ENCODE measurements around the gene TOR1B.
A peak's percentile ranks its signal among the peaks of the same experiment; 100 is the strongest.

TOR1B gene

GRCh38 chr9:129802833-129803675 lies at the start of gene TOR1B:
Gene TOR1B, plus strand, starts transcription at chr9:129803184. Its CDS starts 29 bp downstream, at chr9:129803213.
- DNase-seq (ENCODE audit: low read depth): peak; percentile 95
- TF ChIP-seq, protein P1, sequence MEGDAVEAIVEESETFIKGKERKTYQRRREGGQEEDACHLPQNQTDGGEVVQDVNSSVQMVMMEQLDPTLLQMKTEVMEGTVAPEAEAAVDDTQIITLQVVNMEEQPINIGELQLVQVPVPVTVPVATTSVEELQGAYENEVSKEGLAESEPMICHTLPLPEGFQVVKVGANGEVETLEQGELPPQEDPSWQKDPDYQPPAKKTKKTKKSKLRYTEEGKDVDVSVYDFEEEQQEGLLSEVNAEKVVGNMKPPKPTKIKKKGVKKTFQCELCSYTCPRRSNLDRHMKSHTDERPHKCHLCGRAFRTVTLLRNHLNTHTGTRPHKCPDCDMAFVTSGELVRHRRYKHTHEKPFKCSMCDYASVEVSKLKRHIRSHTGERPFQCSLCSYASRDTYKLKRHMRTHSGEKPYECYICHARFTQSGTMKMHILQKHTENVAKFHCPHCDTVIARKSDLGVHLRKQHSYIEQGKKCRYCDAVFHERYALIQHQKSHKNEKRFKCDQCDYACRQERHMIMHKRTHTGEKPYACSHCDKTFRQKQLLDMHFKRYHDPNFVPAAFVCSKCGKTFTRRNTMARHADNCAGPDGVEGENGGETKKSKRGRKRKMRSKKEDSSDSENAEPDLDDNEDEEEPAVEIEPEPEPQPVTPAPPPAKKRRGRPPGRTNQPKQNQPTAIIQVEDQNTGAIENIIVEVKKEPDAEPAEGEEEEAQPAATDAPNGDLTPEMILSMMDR (IDR thresholded peaks at IDR 0.05; ENCODE audit: low read depth, low read length): no peak
- TF ChIP-seq POLR2A (IDR thresholded peaks at IDR 0.05; ENCODE audit: extremely low read depth, insufficient read length): peak; percentile 78
- TF ChIP-seq MAX (IDR thresholded peaks at IDR 0.05; ENCODE audit: low read depth, low read length): no peak
- no peak for TF ChIP-seq MYC (IDR thresholded peaks at IDR 0.05; ENCODE audit: low read depth, low read length)
- peak within 1 kb of the TSS; percentile 61 for H3K4me3 ChIP-seq (ENCODE audit: low read depth, low read length)

GRCh38 chr9:129755151-129755550 lies 47.8 kb upstream of the TOR1B start:
- DNase-seq (ENCODE audit: low read depth): no peak
- TF ChIP-seq POLR2A (IDR thresholded peaks at IDR 0.05; ENCODE audit: extremely low read depth, insufficient read length) (no peak), MYC (IDR thresholded peaks at IDR 0.05; ENCODE audit: low read depth, low read length) (no peak), MAX (IDR thresholded peaks at IDR 0.05; ENCODE audit: low read depth, low read length) (no peak)
- TF ChIP-seq, protein P1 (IDR thresholded peaks at IDR 0.05; ENCODE audit: low read depth, low read length): no peak
- H3K4me3 ChIP-seq (ENCODE audit: low read depth, low read length): no peak overlapping the region

DNA sequence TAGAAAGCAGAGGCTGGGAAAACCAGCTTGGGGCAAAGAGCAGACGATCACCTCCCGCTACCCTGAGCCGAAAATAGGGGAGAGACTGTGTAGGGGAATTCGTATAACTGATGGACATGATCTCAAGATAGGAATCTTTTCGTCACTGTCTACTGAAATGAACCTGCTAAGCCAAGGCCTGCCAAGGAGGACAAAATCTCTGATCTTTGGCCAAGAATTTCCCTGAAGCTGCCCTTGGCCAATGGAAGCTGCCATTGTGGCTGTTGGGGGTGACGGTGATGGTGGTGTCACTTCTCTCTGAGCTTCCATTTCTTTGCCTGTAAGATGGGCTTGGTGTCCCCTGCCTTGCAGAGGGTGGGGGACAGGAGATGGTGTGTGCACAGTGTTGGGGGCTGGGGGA lies 46.8 kb upstream of the TOR1B start:
- no peak overlapping the region for H3K4me3 ChIP-seq (ENCODE audit: low read depth, low read length)
- DNase-seq (ENCODE audit: low read depth): no peak
- TF ChIP-seq MAX (IDR thresholded peaks at IDR 0.05; ENCODE audit: low read depth, low read length): no peak
- no peak for TF ChIP-seq MYC (IDR thresholded peaks at IDR 0.05; ENCODE audit: low read depth, low read length)
- TF ChIP-seq, protein P1 (IDR thresholded peaks at IDR 0.05; ENCODE audit: low read depth, low read length): no peak

DNA sequence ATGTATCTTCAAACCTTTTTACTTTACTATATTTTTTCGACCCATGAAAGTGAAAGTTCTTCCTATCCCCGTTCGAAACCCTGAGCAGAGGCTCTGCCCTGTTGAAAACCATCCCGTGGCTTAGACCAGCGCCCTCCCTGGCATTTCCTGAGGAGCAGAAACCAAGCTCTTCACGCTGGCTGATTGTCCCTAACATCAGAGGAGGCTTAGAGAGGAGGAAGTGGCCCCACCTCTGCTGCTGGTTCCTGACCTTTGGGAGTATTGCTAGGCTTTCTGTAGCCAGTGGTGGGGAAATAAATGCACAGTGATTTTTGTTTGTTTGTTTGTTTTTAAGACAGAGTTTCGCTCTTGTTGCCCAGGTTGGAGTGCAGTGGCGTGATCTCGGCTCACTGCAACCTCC lies 45.9 kb upstream of the TOR1B start:
- H3K4me3 ChIP-seq (ENCODE audit: low read depth, low read length): no peak overlapping the region
- peak; percentile 40 for DNase-seq (ENCODE audit: low read depth)
- TF ChIP-seq, protein P1 (IDR thresholded peaks at IDR 0.05; ENCODE audit: low read depth, low read length): no peak
- no peak for TF ChIP-seq MAX (IDR thresholded peaks at IDR 0.05; ENCODE audit: low read depth, low read length)
- TF ChIP-seq POLR2A (IDR thresholded peaks at IDR 0.05; ENCODE audit: extremely low read depth, insufficient read length): no peak
- TF ChIP-seq MYC (IDR thresholded peaks at IDR 0.05; ENCODE audit: low read depth, low read length): no peak

DNA sequence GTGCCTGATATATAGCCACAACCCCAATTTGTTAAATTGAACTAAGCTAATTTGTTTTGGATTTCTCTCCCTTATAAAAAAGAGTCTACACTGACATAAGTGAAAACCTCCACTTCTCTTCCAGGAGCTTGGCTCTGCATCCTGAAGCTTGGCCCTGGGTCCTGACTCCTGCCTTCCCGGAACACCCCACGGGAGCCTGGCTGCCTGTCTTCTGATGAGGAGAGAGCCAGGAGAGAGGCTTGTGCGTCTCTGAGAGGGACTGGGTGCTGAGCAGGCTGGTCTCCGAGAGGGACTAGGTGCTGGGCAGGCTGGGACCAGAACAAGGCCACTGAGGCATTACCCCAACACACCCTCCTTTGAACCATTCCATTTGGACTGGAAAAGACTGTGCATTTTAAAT lies 43.7 kb upstream of the TOR1B start:
- H3K4me3 ChIP-seq (ENCODE audit: low read depth, low read length): no peak overlapping the region
- DNase-seq (ENCODE audit: low read depth): no peak
- TF ChIP-seq, protein P1 (IDR thresholded peaks at IDR 0.05; ENCODE audit: low read depth, low read length): no peak
- TF ChIP-seq MYC (IDR thresholded peaks at IDR 0.05; ENCODE audit: low read depth, low read length) (no peak), MAX (IDR thresholded peaks at IDR 0.05; ENCODE audit: low read depth, low read length) (no peak), POLR2A (IDR thresholded peaks at IDR 0.05; ENCODE audit: extremely low read depth, insufficient read length) (no peak)

All from NB4 (cell line).